Upper lobe of left lung (tissue), 6 donors: Measurements from ENCODE around the gene KAT6B. TPM values are rescaled to one million over a fixed set of nuclear protein-coding genes. Genes with fewer than 3 reads are reported as not detected.

ENCODE experiments used
- ATAC-seq, 2 donors: fragments of 200-7000 bp; cut with Tn5 transposase; one replicate each; pipeline ENCODE4 v1.9.1; 2022; ENCODE audit warnings: mild to moderate bottlenecking in 2 of 2, moderate library complexity in 2 of 2; ENCODE audit not compliant: low FRiP score in 2 of 2
- DNase-seq, 2 donors: peaks; one replicate each; pipeline ENCODE4 v3.0.0-alpha.2; 2019 to 2020
- H3K27ac ChIP-seq, 4 donors: fragments of 200-600 bp; sonication (generic); one replicate each; pipeline ENCODE4 v1.5.1; 2016 to 2019
- H3K27me3 ChIP-seq, 4 donors: fragments of 200-600 bp; sonication (generic); one replicate each; pipeline ENCODE4 v1.5.1; 2017 to 2019
- H3K36me3 ChIP-seq, 4 donors: fragments of 200-600 bp; sonication (generic); one replicate each; pipeline ENCODE4 v1.5.1; 2016 to 2019
- H3K4me1 ChIP-seq, 4 donors: fragments of 200-600 bp; sonication (generic); one replicate each; pipeline ENCODE4 v1.5.1; 2018 to 2019
- H3K4me3 ChIP-seq, 4 donors: fragments of 200-600 bp; sonication (generic); one replicate each; pipeline ENCODE4 v1.5.1; 2017 to 2019; ENCODE audit warnings: mild to moderate bottlenecking in 2 of 4, moderate library complexity in 1 of 4
- H3K9me3 ChIP-seq, 4 donors: fragments of 200-600 bp; sonication (generic); one replicate each; pipeline ENCODE4 v1.5.1; 2018 to 2019
- EP300 ChIP-seq, 4 donors: sonication (generic); formaldehyde crosslinking; IDR thresholded peaks; one replicate each; pipeline ENCODE4 v1.5.1; 2017; ENCODE audit warnings: antibody characterized with exemption in 4 of 4, control low read depth in 2 of 4
- POLR2A ChIP-seq, 4 donors: fragments of 450-650 bp; IDR thresholded peaks; one replicate each; pipeline ENCODE4 v1.5.1; 2016 to 2017; ENCODE audit warnings: antibody characterized with exemption in 4 of 4, mild to moderate bottlenecking in 2 of 4
- POLR2AphosphoS5 ChIP-seq, 2 donors: sonication (generic); formaldehyde crosslinking; IDR thresholded peaks; one replicate each; pipeline ENCODE4 v1.5.1; 2017; ENCODE audit warnings: antibody characterized with exemption in 2 of 2
- WGBS, 2 donors: methylation state at CpG; one replicate each; pipeline ENCODE4 v1.1.5; 2017 to 2018; 5-methylcytosine and 5-hydroxymethylcytosine counted together
- total RNA-seq, 6 donors: library from RNA; depleted of rRNA in 4 of 6; stranded (reverse); fragments of >200 nt in 4 of 6; gene quantifications; one replicate each; pipeline versions ENCODE4 v1.1.0 to v1.2.1, GENCODE V29; 2016 to 2021
- TF ChIP-seq, protein P1 (sequence below), 6 experiments: fragments of 450-650 bp in 4 of 6; fragments of 200-600 bp in 2 of 6; sonication (generic) in 2 of 6; IDR thresholded peaks; one replicate each; pipeline ENCODE4 v1.5.1; 2016 to 2019; ENCODE audit warnings: antibody characterized with exemption in 6 of 6
- donor health status: DM: no; HTN: no; CAD: no; lungs with moderate emphysema.
- donor health status: DM: no; HTN: yes; CAD: no; lungs with severe emphysema.

The KAT6B gene
- total RNA-seq, 6 donors from 2014 or later, result 35.2 to 78.4 (median 38.0) TPM

DNA sequence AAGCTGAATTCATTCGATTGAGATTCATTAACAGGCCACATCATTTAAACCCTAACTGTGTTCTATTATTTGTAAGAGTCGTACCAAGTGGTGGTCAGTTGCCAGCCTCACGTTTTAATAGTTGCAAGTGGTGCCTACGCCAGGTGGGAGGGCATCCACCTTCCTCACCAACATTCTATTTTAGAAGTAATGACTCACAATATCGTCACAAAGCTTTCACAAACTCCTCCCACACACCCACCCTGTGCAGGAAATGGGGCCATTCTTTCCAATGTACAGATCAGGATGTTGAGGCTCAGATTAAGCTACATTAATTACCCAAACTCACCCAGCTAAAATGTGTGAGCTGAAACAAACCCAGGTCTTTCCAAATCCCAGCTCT, 207.7 kb downstream of the KAT6B start:
- Histone ChIP-seq H3K4me1 (no peaks in the 10 kb centered on the region), H3K36me3 (peaks cover 2 to 19% (median 17%) of the 10 kb centered on the region in 4 donors), H3K4me3 (no peak overlapping the region), H3K27ac (peak overlapping the region in 3 of 4 donors; percentile 12 to 56 (median 42)), H3K27me3 (no peaks in the 10 kb centered on the region), H3K9me3 (no peaks in the 10 kb centered on the region)
- TF ChIP-seq, protein P1, sequence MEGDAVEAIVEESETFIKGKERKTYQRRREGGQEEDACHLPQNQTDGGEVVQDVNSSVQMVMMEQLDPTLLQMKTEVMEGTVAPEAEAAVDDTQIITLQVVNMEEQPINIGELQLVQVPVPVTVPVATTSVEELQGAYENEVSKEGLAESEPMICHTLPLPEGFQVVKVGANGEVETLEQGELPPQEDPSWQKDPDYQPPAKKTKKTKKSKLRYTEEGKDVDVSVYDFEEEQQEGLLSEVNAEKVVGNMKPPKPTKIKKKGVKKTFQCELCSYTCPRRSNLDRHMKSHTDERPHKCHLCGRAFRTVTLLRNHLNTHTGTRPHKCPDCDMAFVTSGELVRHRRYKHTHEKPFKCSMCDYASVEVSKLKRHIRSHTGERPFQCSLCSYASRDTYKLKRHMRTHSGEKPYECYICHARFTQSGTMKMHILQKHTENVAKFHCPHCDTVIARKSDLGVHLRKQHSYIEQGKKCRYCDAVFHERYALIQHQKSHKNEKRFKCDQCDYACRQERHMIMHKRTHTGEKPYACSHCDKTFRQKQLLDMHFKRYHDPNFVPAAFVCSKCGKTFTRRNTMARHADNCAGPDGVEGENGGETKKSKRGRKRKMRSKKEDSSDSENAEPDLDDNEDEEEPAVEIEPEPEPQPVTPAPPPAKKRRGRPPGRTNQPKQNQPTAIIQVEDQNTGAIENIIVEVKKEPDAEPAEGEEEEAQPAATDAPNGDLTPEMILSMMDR (IDR thresholded peaks at IDR 0.05), result no peak
- TF ChIP-seq POLR2A (IDR thresholded peaks at IDR 0.05) (no peak), EP300 (IDR thresholded peaks at IDR 0.05) (no peak), POLR2AphosphoS5 (IDR thresholded peaks at IDR 0.05) (no peak)
- DNase-seq (no peak), ATAC-seq (no peak)
- 57 to 73% methylated on average over 5 of the region's 5 CpGs for WGBS, 2 donors

DNA sequence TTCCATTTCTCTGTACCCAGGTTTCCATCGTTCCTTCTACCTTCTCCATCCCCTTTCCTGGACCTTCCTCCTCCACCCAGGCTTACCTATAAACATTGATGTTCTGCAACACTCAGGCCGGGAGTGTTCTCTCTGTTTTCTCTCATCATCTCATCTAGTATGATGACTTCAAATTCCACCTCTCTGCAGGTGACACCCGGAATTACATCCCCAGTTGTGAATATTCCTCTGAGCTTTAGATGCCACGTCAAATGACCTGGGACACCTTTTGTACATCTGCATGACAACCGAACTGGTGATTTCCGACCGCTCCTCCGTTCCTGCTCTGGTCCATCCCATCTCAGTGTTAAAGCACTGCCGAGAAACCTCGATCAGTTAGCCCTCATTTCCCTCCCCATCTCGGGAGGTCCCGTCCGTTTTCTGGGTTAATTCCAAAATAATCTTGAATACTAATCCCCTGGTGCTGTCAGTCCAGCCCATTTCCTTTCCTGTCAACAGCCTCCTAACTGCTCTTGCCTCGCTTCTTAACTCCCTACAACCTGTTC, 208.4 kb downstream of the KAT6B start:
- TF ChIP-seq POLR2A (IDR thresholded peaks at IDR 0.05) (no peak), EP300 (IDR thresholded peaks at IDR 0.05) (no peak), POLR2AphosphoS5 (IDR thresholded peaks at IDR 0.05) (no peak)
- TF ChIP-seq, protein P1 (IDR thresholded peaks at IDR 0.05), result no peak
- DNase-seq, result no peak
- Histone ChIP-seq H3K4me1 (no peaks in the 10 kb centered on the region), H3K27ac (peak overlapping the region in 2 of 4 donors; percentile 12 to 56), H3K36me3 (peaks cover 0 to 12% (median 12%) of the 10 kb centered on the region in 4 donors), H3K27me3 (no peaks in the 10 kb centered on the region), H3K9me3 (no peaks in the 10 kb centered on the region), H3K4me3 (no peak overlapping the region)
- ATAC-seq, result no peak
- WGBS, 2 donors, result 76 to 78% methylated on average over 14 of the region's 14 CpGs

DNA sequence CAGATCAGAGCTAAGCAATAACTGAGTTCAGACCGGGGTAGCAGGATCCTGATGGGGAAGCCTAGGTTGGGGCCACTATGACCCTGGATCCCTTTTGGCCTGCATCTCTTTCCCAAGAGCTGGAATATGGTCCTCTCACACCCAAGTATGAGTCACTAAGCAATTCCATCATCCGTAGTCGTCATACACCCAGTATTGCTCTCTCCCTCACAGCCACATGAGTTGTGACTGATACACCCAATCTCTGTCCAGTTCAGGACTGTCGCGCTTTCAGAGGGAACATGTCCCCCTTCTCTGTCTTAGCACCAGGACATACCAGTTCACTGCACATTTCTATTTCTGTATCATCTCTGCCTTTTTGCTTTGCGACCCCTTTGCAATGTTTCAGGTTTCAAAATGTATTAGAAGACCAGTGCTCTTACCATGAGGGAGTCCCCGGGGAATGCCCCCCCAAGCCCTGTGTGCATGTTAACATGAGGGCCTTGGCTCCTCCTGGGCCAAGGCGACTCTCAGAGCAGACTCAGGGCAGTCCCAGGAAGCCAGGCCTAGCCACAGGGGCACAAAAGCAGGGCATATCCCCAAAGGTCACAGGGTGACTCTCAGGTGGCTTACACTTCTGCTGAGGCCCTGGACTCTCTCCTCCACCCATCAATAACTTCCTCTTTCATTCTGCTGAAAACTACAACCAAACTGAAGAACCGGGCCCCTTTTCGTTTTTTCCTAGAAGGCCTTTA, 209.7 kb downstream of the KAT6B start:
- 79 to 93% methylated on average over 10 of the region's 10 CpGs for WGBS, 2 donors
- Histone ChIP-seq H3K27me3 (no peaks in the 10 kb centered on the region), H3K27ac (no peak overlapping the region), H3K4me3 (no peak overlapping the region), H3K36me3 (no peaks in the 10 kb centered on the region), H3K9me3 (no peaks in the 10 kb centered on the region), H3K4me1 (no peaks in the 10 kb centered on the region)
- ATAC-seq (peak in 1 of 2 donors; percentile 55), DNase-seq (no peak)
- no peak for TF ChIP-seq EP300 (IDR thresholded peaks at IDR 0.05)
- TF ChIP-seq POLR2AphosphoS5 (IDR thresholded peaks at IDR 0.05), result no peak
- no peak for TF ChIP-seq POLR2A (IDR thresholded peaks at IDR 0.05)
- TF ChIP-seq, protein P1 (IDR thresholded peaks at IDR 0.05), result no peak

DNA sequence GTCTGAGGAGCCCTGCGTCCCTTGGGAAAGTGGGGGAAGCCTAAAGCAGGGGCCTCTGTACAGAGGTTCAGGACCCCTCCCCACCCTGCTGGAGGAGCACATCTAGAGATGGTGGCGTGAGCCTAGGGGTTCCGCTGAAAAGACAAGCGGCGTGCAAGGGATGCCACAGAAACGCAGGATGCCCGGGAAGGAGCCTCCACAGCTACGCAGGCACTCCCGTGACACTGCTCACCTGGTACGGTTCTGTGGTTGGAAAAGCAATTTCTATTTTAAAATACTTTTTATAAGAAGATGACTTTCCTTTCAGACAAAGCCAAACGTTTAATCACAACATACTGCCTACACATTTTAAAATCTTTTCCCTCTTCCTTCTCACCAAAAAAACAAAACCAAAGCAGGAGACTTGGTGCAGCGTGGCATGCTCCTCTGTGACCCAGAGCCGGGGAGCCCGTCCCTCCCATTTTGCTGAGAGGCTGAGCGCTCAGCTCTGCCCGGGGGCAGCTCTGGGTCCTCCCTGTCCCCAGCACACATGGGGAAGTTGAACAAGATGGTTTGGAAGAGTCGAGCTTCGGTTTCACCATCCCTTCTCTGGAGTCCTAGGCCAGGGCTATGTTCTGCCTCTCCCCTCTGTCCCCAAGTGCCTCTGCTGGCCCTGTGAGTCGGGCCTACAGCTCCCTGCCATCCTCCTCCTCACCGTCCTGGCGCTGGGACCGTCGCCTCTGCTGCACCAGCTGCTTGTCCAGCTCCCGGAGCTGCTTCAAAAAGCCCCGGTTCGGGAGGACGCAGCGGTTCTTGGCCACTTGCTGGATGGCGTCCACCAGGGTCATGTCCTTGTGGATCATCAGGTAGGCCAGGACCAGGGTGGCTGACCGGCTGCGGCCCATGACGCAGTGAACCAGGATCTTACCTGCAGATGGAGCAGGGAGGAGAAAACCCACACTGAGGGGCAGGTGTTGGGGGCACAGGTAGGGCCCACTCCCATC, 211.1 kb downstream of the KAT6B start:
- H3K36me3 ChIP-seq, result no peaks in the 10 kb centered on the region
- H3K4me3 ChIP-seq, result no peak overlapping the region
- H3K27me3 ChIP-seq, result no peaks in the 10 kb centered on the region
- DNase-seq (peak in 1 of 2 donors; percentile 65), ATAC-seq (no peak)
- no peak overlapping the region for H3K27ac ChIP-seq
- no peak for TF ChIP-seq POLR2AphosphoS5 (IDR thresholded peaks at IDR 0.05)
- TF ChIP-seq, protein P1 (IDR thresholded peaks at IDR 0.05), result no peak
- TF ChIP-seq POLR2A (IDR thresholded peaks at IDR 0.05), result no peak
- TF ChIP-seq EP300 (IDR thresholded peaks at IDR 0.05), result no peak
- 95 to 96% methylated on average over 23 to 32 of the region's 32 CpGs for WGBS, 2 donors
- no peaks in the 10 kb centered on the region for H3K4me1 ChIP-seq
- H3K9me3 ChIP-seq, result no peaks in the 10 kb centered on the region
